NCI-H2196 treated with DMSO at 0.1 percent for 48 hours (cell line): Measurements from ENCODE around the gene OSCAR.
"Not testable (repeated sequence)": the region's sequence is repeated elsewhere in the genome, so short reads cannot be mapped to it uniquely, and the experiment has no call there.

ENCODE experiments used
- DNase-seq: peaks from one replicate; lab custom pipeline; 2025; ENCODE audit not compliant: unreplicated experiment; lab: John Stamatoyannopoulos, UW

OSCAR gene

GRCh38 chr19:54127688-54128440 is 27.3 kb upstream of the OSCAR start:
- no peak for DNase-seq

- no peak for DNase-seq
Observed at GRCh38 chr19:54125713-54126112, 25.1 kb upstream of the OSCAR start.

- no peak for DNase-seq
Observed at GRCh38 chr19:54124393-54124792, 23.8 kb upstream of the OSCAR start.

GRCh38 chr19:54123682-54124081 is 23.1 kb upstream of the OSCAR start:
- no peak for DNase-seq

GRCh38 chr19:54121259-54121658 is 20.7 kb upstream of the OSCAR start:
- DNase-seq: no peak

GRCh38 chr19:54115109-54116063 is 14.8 kb upstream of the OSCAR start, which contains the start of the genes PRPF31 and TFPT:
TSS of gene PRPF31 (plus strand) at chr19:54115754. CDS start at chr19:54118279, 2,525 bp downstream.
TSS of gene TFPT (minus strand) at chr19:54115657. CDS start at chr19:54115269, 388 bp downstream.
- peak; percentile 93 for DNase-seq

- DNase-seq: peak; percentile 10
Observed at GRCh38 chr19:54114340-54115108, 13.9 kb upstream of the OSCAR start.

- DNase-seq: no peak
Observed at GRCh38 chr19:54109651-54110050, 9.0 kb upstream of the OSCAR start.

- no peak for DNase-seq
Observed at GRCh38 chr19:54108496-54108895, 7.9 kb upstream of the OSCAR start.

GRCh38 chr19:54107876-54108490 is 7.4 kb upstream of the OSCAR start:
- DNase-seq: no peak

GRCh38 chr19:54106716-54107115 is 6.1 kb upstream of the OSCAR start:
- no peak for DNase-seq

- no peak for DNase-seq
Observed at GRCh38 chr19:54105796-54106195, 5.2 kb upstream of the OSCAR start.

GRCh38 chr19:54104998-54105715 is 4.6 kb upstream of the OSCAR start:
- DNase-seq: no peak

- peak; percentile 92 for DNase-seq
Observed at GRCh38 chr19:54102421-54103169, 2.0 kb upstream of the OSCAR start, which contains the start of gene NDUFA3. TSS of gene NDUFA3 (plus strand) at chr19:54102855. CDS start at chr19:54102879, 24 bp downstream.

GRCh38 chr19:54099903-54100255 is 724 bp downstream of the OSCAR start:
- not testable (repeated sequence) for DNase-seq

- no peak for DNase-seq
Observed at GRCh38 chr19:54099190-54099902, 1.3 kb downstream of the OSCAR start.

- no peak for DNase-seq
Observed at GRCh38 chr19:54096617-54097106, 3.9 kb downstream of the OSCAR start.

- DNase-seq: not testable (repeated sequence)
Observed at GRCh38 chr19:54095859-54096616, 4.6 kb downstream of the OSCAR start.
